Nephron (organoid): ENCODE data around the gene DLG3.
"Not testable (repeated sequence)": the region's sequence is repeated elsewhere in the genome, so short reads cannot be mapped to it uniquely, and the experiment has no call there.

Experiments
- H3K27ac Mint-ChIP-seq, 3 experiments: 2 replicates each; pipeline ENCODE4 v1.8.0; 2020; ENCODE audit warnings: mixed read lengths in 3 of 3, mild to moderate bottlenecking in 2 of 3, moderate library complexity in 1 of 3
- H3K27me3 Mint-ChIP-seq: 2 replicates; pipeline ENCODE4 v1.8.0; 2021; ENCODE audit warnings: low read depth, mild to moderate bottlenecking, moderate library complexity, mixed read lengths
- H3K36me3 Mint-ChIP-seq: 2 replicates; pipeline ENCODE4 v1.8.0; 2020; ENCODE audit warnings: low read depth, mixed read lengths
- H3K4me1 Mint-ChIP-seq: 2 replicates; pipeline ENCODE4 v1.8.0; 2020; ENCODE audit warnings: mixed read lengths
- H3K4me3 Mint-ChIP-seq, 3 experiments: 2 replicates each; pipeline ENCODE4 v1.8.0; 2020; ENCODE audit warnings: mild to moderate bottlenecking in 3 of 3, mixed read lengths in 3 of 3, moderate library complexity in 2 of 3
- H3K9me3 Mint-ChIP-seq: 2 replicates; pipeline ENCODE4 v1.8.0; 2020; ENCODE audit warnings: mixed read lengths
- TF ChIP-seq, protein P1 (sequence below), 3 experiments: fragments of 200-600 bp; sonication (generic); IDR thresholded peaks; one replicate each; pipeline ENCODE4 v1.5.0; 2021; ENCODE audit warnings: antibody characterized with exemption in 3 of 3; ENCODE audit not compliant: unreplicated experiment in 3 of 3

Gene DLG3

DNA sequence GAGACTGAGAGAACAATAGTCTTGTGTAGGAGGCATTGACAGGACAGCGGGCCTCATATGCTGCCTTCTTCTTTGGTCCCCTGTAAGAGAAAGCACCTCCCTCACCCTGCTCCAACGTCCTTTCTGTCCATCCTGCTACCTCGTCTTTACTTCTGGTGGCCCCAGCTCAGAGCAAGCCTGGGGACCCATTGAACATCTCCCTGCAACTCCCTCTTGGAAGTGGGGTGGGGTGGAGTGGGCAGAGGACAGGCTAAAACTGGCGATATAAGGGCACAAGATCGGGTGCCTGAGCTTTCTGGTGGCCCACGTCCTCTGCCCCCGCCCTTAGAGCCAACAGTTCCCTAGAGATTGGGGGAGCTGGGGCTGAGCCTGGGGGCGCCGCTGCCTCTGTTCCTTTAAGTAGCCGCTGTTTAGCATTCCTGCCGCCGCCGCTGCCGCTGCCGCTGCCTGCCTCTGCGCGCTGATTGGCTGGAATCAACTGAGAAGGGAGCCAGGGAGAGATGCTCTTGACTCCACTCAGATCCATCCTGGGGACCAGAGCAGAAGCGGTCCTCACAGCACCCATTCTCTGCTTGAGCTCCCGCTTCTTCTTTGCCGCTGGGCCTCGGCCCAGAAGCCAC is at the start of gene DLG3:
Gene DLG3 (plus strand): TSS at position 510 of the 620 bp plus-strand sequence. CDS start 367 bp downstream, outside the sequence.
- H3K36me3 Mint-ChIP-seq: no peaks in the 10 kb centered on the region
- no peak within 1 kb of the TSS for H3K4me3 Mint-ChIP-seq
- peaks cover 79% of the 10 kb centered on the region for H3K27me3 Mint-ChIP-seq
- no peak within 1 kb of the TSS for H3K27ac Mint-ChIP-seq
- H3K9me3 Mint-ChIP-seq: peaks cover 11% of the 10 kb centered on the region
- H3K4me1 Mint-ChIP-seq: no peaks in the 10 kb centered on the region
- TF ChIP-seq, protein P1, sequence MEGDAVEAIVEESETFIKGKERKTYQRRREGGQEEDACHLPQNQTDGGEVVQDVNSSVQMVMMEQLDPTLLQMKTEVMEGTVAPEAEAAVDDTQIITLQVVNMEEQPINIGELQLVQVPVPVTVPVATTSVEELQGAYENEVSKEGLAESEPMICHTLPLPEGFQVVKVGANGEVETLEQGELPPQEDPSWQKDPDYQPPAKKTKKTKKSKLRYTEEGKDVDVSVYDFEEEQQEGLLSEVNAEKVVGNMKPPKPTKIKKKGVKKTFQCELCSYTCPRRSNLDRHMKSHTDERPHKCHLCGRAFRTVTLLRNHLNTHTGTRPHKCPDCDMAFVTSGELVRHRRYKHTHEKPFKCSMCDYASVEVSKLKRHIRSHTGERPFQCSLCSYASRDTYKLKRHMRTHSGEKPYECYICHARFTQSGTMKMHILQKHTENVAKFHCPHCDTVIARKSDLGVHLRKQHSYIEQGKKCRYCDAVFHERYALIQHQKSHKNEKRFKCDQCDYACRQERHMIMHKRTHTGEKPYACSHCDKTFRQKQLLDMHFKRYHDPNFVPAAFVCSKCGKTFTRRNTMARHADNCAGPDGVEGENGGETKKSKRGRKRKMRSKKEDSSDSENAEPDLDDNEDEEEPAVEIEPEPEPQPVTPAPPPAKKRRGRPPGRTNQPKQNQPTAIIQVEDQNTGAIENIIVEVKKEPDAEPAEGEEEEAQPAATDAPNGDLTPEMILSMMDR (IDR thresholded peaks at IDR 0.05; ENCODE audit: unreplicated experiment in 3 of 3): no peak

DNA sequence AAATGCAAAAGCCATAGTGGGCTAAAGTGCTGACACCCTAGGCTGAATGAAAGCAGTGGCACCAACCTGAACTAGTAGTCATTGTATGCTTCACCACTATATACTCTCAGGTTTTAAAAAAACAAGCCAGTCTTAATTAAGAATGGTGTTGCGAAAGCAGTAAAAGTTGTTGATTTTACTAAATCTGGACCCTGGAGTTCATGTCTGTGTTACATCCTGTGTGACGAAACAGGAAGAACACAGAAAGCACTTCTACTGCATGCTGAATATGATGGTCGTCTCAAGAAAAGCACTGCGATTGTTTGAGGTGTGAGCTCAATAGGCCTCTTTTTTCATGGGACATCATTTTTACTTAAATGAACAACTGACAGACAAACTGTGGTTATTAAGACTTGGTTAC is 45.7 kb upstream of the DLG3 start:
- H3K27me3 Mint-ChIP-seq: no peaks in the 10 kb centered on the region
- no peak overlapping the region for H3K27ac Mint-ChIP-seq
- H3K4me3 Mint-ChIP-seq: no peak overlapping the region
- TF ChIP-seq, protein P1 (IDR thresholded peaks at IDR 0.05; ENCODE audit: unreplicated experiment in 3 of 3): no peak
- no peaks in the 10 kb centered on the region for H3K4me1 Mint-ChIP-seq
- H3K9me3 Mint-ChIP-seq: peaks cover 14% of the 10 kb centered on the region
- peaks cover 17% of the 10 kb centered on the region for H3K36me3 Mint-ChIP-seq

DNA sequence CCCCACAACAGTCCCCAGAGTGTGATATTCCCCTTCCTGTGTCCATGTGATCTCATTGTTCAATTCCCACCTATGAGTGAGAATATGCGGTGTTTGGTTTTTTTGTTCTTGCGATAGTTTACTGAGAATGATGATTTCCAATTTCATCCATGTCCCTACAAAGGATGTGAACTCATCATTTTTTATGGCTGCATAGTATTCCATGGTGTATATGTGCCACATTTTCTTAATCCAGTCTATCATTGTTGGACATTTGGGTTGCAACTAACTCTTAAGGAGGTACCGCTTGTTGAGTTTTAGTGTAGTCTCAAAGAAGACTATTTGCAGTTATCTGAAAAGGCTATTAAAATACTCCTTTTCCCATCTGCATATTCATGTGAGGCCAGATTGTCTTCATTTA is 44.5 kb upstream of the DLG3 start:
- not testable (repeated sequence) for H3K4me1 Mint-ChIP-seq, H3K4me3 Mint-ChIP-seq
- peaks cover 11% of the 10 kb centered on the region for H3K36me3 Mint-ChIP-seq

DNA sequence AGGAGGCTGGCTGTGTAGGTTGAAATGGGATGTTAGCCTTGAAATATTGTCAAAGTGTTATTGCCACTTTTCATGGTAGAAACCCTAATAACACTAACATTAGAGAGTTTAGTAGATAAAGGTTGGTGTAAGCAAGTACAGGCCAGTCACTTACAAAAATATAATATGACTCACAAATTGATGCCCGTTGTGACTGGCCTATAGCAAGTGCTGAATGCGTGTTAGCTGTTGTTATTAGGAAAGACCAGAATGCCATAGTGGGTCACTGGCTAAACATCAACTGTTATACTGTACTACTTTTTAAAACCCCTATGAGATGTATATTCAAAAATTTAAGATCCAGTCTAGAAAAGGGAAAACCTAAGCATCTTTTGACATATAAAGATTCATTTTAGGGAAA is 41.9 kb upstream of the DLG3 start:
- Mint-ChIP-seq H3K36me3 (peaks cover 1% of the 10 kb centered on the region), H3K9me3 (peaks cover 5% of the 10 kb centered on the region), H3K27me3 (no peaks in the 10 kb centered on the region), H3K4me1 (no peaks in the 10 kb centered on the region), H3K4me3 (no peak overlapping the region), H3K27ac (no peak overlapping the region)
- TF ChIP-seq, protein P1 (IDR thresholded peaks at IDR 0.05; ENCODE audit: unreplicated experiment in 3 of 3): no peak

More for the DNA sequence above, 44.5 kb upstream of the DLG3 start:
- not testable (repeated sequence) for H3K27ac Mint-ChIP-seq, H3K9me3 Mint-ChIP-seq, H3K27me3 Mint-ChIP-seq

DNA sequence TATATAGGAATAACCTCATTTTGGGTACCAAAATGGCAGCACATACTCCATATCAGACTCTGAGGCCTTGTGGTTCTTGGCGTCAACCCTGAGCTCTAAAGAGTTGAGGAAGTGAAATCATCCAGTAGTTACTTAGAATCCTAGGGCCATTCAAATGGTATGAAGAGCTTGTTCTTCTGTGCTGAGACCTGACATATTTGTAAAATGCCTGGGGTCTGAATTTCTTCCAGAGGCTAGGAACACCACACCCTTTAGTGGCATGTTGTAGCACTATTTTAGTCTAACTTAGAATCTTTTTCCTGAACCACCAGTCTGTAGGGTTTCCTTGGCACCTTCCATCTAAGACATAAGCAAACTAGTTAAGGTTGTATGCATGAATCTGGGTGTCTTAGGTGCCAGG is 39.6 kb upstream of the DLG3 start:
- H3K4me1 Mint-ChIP-seq: no peaks in the 10 kb centered on the region
- TF ChIP-seq, protein P1 (IDR thresholded peaks at IDR 0.05; ENCODE audit: unreplicated experiment in 3 of 3): no peak

DNA sequence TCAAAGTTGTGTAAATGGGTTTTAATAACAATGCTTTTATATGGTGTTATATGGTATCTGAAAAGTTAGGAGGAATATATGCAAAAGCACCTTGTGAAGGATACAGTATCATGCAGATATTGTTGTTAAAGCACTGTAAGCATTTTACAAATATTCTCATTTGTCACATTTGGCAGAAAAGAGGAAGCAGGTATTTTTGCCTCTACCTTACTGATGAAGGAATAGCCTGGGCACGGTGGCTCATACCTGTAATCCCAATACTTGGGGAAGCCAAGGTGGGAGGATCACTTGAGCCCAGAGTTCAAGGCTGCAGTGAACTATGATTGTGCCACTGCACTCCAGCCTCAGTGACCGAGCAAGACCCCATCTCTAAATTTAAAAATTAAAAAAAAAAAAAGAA is 33.7 kb upstream of the DLG3 start:
- TF ChIP-seq, protein P1 (IDR thresholded peaks at IDR 0.05; ENCODE audit: unreplicated experiment in 3 of 3): no peak
- Mint-ChIP-seq H3K27ac (no peak overlapping the region), H3K4me1 (no peaks in the 10 kb centered on the region), H3K4me3 (no peak overlapping the region), H3K9me3 (no peaks in the 10 kb centered on the region), H3K27me3 (no peaks in the 10 kb centered on the region), H3K36me3 (peaks cover 5% of the 10 kb centered on the region)

More for the DNA sequence above, 39.6 kb upstream of the DLG3 start:
- H3K27me3 Mint-ChIP-seq: no peaks in the 10 kb centered on the region
- peaks cover 5% of the 10 kb centered on the region for H3K9me3 Mint-ChIP-seq
- peaks cover 5% of the 10 kb centered on the region for H3K36me3 Mint-ChIP-seq
- H3K27ac Mint-ChIP-seq: no peak overlapping the region
- no peak overlapping the region for H3K4me3 Mint-ChIP-seq
